HL-60 (cell line): ENCODE measurements around the gene TOP2A.

Experiments
- DNase-seq, 2 experiments: peaks; one replicate each; pipeline ENCODE4 v3.0.0-alpha.2; 2010 to 2020; ENCODE audit warnings: low read depth in 1 of 2, low spot score in 1 of 2
- H3K27ac ChIP-seq: fragments of 250-450 bp; sonication (Bioruptor Pico); replicated peaks from 2 replicates; pipeline ENCODE4 v1.5.1; 2020; ENCODE audit warnings: mild to moderate bottlenecking, moderate library complexity
- H3K27me3 ChIP-seq: fragments of 250-450 bp; sonication (Bioruptor Pico); 2 replicates; pipeline ENCODE4 v1.5.1; 2021; ENCODE audit warnings: mild to moderate bottlenecking, moderate library complexity; ENCODE audit not compliant: insufficient read depth, poor library complexity, severe bottlenecking
- H3K4me3 ChIP-seq: replicated peaks from 2 replicates; pipeline ENCODE4 v1.5.1; 2011; ENCODE audit warnings: mild to moderate bottlenecking, control low read depth, low read length; ENCODE audit not compliant: insufficient read depth
- GABPA ChIP-seq: IDR thresholded peaks from 2 replicates; pipeline ENCODE4 v1.6.1; 2012; ENCODE audit warnings: low read depth
- POLR2AphosphoS5 ChIP-seq: IDR thresholded peaks from 2 replicates; pipeline ENCODE4 v1.6.1; 2012; ENCODE audit warnings: low read depth
- SPI1 ChIP-seq: IDR thresholded peaks from 2 replicates; pipeline ENCODE4 v1.6.1; 2012; ENCODE audit warnings: low read depth, mild to moderate bottlenecking, borderline replicate concordance
- TF ChIP-seq, protein P1 (sequence below): IDR thresholded peaks from one replicate; pipeline ENCODE4 v1.5.1; 2011; ENCODE audit warnings: low read length, control low read depth, inconsistent platforms; ENCODE audit not compliant: insufficient read depth
- TF ChIP-seq, protein P2 (sequence below): IDR thresholded peaks from 2 replicates; pipeline ENCODE4 v1.6.1; 2012; ENCODE audit warnings: low read depth; ENCODE audit not compliant: insufficient replicate concordance

TOP2A gene

GRCh38 chr17:40419559-40420331, 2.0 kb upstream of the TOP2A start:
- TF ChIP-seq POLR2AphosphoS5 (no peak), GABPA (0 out of 2 replicates have a peak, but pooled peaks have one; percentile 10), SPI1 (peak; percentile 35; the same call in 1 of the 2 replicates)
- TF ChIP-seq, protein P1, sequence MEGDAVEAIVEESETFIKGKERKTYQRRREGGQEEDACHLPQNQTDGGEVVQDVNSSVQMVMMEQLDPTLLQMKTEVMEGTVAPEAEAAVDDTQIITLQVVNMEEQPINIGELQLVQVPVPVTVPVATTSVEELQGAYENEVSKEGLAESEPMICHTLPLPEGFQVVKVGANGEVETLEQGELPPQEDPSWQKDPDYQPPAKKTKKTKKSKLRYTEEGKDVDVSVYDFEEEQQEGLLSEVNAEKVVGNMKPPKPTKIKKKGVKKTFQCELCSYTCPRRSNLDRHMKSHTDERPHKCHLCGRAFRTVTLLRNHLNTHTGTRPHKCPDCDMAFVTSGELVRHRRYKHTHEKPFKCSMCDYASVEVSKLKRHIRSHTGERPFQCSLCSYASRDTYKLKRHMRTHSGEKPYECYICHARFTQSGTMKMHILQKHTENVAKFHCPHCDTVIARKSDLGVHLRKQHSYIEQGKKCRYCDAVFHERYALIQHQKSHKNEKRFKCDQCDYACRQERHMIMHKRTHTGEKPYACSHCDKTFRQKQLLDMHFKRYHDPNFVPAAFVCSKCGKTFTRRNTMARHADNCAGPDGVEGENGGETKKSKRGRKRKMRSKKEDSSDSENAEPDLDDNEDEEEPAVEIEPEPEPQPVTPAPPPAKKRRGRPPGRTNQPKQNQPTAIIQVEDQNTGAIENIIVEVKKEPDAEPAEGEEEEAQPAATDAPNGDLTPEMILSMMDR = no peak
- Histone ChIP-seq H3K27me3 (no peaks in the 10 kb centered on the region), H3K4me3 (no peak overlapping the region), H3K27ac (no peak overlapping the region; the same call in 1 of the 2 replicates)
- DNase-seq = peak; percentile 60 to 77

- Histone ChIP-seq H3K27ac (peak overlapping the region; percentile 49), H3K27me3 (no peaks in the 10 kb centered on the region), H3K4me3 (peak overlapping the region; percentile 31)
- DNase-seq = no peak
- TF ChIP-seq, protein P1 = no peak
- TF ChIP-seq SPI1 (no peak), POLR2AphosphoS5 (no peak), GABPA (no peak)
- TF ChIP-seq, protein P2, sequence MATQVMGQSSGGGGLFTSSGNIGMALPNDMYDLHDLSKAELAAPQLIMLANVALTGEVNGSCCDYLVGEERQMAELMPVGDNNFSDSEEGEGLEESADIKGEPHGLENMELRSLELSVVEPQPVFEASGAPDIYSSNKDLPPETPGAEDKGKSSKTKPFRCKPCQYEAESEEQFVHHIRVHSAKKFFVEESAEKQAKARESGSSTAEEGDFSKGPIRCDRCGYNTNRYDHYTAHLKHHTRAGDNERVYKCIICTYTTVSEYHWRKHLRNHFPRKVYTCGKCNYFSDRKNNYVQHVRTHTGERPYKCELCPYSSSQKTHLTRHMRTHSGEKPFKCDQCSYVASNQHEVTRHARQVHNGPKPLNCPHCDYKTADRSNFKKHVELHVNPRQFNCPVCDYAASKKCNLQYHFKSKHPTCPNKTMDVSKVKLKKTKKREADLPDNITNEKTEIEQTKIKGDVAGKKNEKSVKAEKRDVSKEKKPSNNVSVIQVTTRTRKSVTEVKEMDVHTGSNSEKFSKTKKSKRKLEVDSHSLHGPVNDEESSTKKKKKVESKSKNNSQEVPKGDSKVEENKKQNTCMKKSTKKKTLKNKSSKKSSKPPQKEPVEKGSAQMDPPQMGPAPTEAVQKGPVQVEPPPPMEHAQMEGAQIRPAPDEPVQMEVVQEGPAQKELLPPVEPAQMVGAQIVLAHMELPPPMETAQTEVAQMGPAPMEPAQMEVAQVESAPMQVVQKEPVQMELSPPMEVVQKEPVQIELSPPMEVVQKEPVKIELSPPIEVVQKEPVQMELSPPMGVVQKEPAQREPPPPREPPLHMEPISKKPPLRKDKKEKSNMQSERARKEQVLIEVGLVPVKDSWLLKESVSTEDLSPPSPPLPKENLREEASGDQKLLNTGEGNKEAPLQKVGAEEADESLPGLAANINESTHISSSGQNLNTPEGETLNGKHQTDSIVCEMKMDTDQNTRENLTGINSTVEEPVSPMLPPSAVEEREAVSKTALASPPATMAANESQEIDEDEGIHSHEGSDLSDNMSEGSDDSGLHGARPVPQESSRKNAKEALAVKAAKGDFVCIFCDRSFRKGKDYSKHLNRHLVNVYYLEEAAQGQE = no peak
Measured at GRCh38 chr17:40418428-40418706, 671 bp upstream of the TOP2A start.

- no peaks in the 10 kb centered on the region for H3K27me3 ChIP-seq
- H3K4me3 ChIP-seq = peak overlapping the region; percentile 54
- peak in 1 of 2 experiments; percentile 19 for DNase-seq
- TF ChIP-seq, protein P1 = no peak
- TF ChIP-seq, protein P2 = no peak
- TF ChIP-seq POLR2AphosphoS5 (no peak), GABPA (no peak)
- peak overlapping the region; percentile 92 for H3K27ac ChIP-seq
Measured at GRCh38 chr17:40417258-40417608, 463 bp downstream of the TOP2A start.

DNA sequence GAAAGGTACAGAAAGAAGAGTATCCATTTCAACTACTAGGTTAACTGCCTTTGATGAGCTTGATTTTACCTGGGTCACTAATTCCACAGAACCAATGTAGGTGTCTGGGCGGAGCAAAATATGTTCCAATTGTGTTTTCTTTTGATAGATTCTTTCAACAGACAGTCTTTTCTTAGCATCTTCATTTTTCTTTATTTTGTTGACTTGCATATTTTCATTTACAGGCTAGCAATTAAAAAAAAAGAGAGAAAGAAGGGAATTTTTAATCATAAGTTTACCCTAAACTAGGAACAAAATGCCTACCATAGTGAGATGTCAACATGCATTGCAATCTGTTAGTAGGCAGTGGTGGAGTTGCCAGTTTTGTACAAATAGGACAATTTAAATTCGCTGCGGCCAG, 1.0 kb downstream of the TOP2A start:
- Histone ChIP-seq H3K27me3 (no peaks in the 10 kb centered on the region), H3K4me3 (peak overlapping the region; percentile 54), H3K27ac (peak overlapping the region; percentile 92)
- no peak for TF ChIP-seq SPI1
- TF ChIP-seq, protein P1 = no peak
- TF ChIP-seq GABPA = no peak
- no peak for DNase-seq
